ENCODE results near the gene RASEF.

The RASEF gene

DNA sequence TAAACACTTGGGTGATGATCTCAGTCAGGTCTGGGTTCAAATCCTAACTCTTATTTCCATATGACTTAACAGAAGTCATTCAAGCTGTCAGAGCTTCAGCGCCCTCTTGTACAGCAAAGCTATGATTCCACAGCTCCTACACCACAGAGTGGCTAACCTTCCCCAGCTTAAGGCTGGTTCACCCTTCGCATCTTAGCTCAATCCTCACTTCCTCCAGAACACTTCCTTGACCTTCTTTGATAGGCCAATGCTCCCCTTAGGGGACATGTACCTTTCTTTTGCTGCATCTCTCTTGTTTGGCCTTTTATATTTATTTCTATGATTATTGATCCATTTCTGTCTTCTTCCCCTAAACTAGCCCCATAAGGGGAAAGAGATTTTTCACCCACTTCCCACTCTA lies 57.0 kb downstream of the RASEF start:
- intact Hi-C loops (cut with DNase I; ENCODE audit: low total_unique reads) = no loop called here
- H3K36me3 ChIP-seq = no peaks in the 10 kb centered on the region
- no peak for DNase-seq
- H3K4me1 ChIP-seq = no peaks in the 10 kb centered on the region
- TF ChIP-seq, protein P1, sequence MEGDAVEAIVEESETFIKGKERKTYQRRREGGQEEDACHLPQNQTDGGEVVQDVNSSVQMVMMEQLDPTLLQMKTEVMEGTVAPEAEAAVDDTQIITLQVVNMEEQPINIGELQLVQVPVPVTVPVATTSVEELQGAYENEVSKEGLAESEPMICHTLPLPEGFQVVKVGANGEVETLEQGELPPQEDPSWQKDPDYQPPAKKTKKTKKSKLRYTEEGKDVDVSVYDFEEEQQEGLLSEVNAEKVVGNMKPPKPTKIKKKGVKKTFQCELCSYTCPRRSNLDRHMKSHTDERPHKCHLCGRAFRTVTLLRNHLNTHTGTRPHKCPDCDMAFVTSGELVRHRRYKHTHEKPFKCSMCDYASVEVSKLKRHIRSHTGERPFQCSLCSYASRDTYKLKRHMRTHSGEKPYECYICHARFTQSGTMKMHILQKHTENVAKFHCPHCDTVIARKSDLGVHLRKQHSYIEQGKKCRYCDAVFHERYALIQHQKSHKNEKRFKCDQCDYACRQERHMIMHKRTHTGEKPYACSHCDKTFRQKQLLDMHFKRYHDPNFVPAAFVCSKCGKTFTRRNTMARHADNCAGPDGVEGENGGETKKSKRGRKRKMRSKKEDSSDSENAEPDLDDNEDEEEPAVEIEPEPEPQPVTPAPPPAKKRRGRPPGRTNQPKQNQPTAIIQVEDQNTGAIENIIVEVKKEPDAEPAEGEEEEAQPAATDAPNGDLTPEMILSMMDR (IDR thresholded peaks at IDR 0.05) = no peak
- H3K9me3 ChIP-seq = no peaks in the 10 kb centered on the region
- no peak overlapping the region for H3K27ac ChIP-seq
- H3K4me3 ChIP-seq = no peak overlapping the region
- no peaks in the 10 kb centered on the region for H3K27me3 ChIP-seq

DNA sequence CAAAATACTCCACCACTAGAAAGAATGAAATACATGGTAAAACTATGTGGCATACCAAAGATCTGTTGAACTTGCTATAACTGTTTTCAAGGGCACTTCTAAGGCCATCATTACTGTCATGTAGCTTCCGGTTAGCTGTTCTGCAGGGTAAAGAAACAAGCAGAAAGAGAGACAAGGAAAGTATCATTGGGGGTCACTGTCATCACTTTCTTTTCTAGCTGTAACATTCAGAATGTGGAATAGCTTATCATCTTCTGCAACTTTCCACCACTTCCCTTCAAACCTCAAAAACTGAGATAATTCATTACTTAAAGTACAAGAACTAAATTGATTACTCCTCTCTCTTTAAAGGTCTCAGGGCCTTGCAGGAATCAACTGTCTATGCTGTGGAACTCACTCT lies 57.6 kb downstream of the RASEF start:
- Histone ChIP-seq H3K9me3 (no peaks in the 10 kb centered on the region), H3K4me1 (no peaks in the 10 kb centered on the region), H3K27me3 (no peaks in the 10 kb centered on the region), H3K4me3 (no peak overlapping the region), H3K27ac (no peak overlapping the region), H3K36me3 (no peaks in the 10 kb centered on the region)
- DNase-seq = no peak
- TF ChIP-seq, protein P1 (IDR thresholded peaks at IDR 0.05) = no peak
- intact Hi-C loops (cut with DNase I; ENCODE audit: low total_unique reads) = no loop called here

- DNase-seq = no peak
- intact Hi-C loops (cut with DNase I; ENCODE audit: low total_unique reads) = no loop called here
- no peaks in the 10 kb centered on the region for H3K9me3 ChIP-seq
Observed at GRCh38 chr9:83002329-83002728, 60.6 kb downstream of the RASEF start.

GRCh38 chr9:83000765-83001164 lies 62.2 kb downstream of the RASEF start:
- Histone ChIP-seq H3K36me3 (no peaks in the 10 kb centered on the region), H3K9me3 (no peaks in the 10 kb centered on the region), H3K27ac (no peak overlapping the region), H3K4me3 (no peak overlapping the region), H3K27me3 (no peaks in the 10 kb centered on the region), H3K4me1 (no peaks in the 10 kb centered on the region)
- no peak for DNase-seq
- TF ChIP-seq, protein P1 (IDR thresholded peaks at IDR 0.05) = no peak
- intact Hi-C loops (cut with DNase I; ENCODE audit: low total_unique reads) = no loop called here

More at GRCh38 chr9:83002329-83002728, 60.6 kb downstream of the RASEF start:
- H3K36me3 ChIP-seq = no peaks in the 10 kb centered on the region
- TF ChIP-seq, protein P1 (IDR thresholded peaks at IDR 0.05) = no peak
- no peak overlapping the region for H3K4me3 ChIP-seq
- H3K27ac ChIP-seq = no peak overlapping the region
- no peaks in the 10 kb centered on the region for H3K4me1 ChIP-seq
- H3K27me3 ChIP-seq = no peaks in the 10 kb centered on the region

DNA sequence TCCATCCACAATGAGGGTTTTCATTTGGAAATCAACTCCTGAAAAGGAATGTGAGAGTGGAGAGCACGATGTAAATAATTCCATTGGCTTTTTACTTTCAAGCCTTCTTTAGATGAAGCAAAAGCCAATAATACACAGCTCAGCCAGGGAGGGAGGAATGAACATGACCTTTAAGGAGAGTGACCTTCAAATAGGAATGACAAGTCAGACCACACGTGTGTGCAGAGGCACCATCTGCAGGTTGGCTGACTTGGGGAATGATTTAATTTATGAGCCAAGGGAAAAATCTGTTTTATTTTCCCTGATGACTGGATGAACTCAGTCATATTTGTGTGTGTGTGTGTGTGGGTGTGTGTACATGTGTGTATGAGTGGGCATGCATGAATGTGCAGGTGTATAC lies 64.5 kb downstream of the RASEF start:
- Histone ChIP-seq H3K27ac (no peak overlapping the region), H3K27me3 (no peaks in the 10 kb centered on the region), H3K9me3 (no peaks in the 10 kb centered on the region), H3K4me1 (no peaks in the 10 kb centered on the region), H3K36me3 (no peaks in the 10 kb centered on the region), H3K4me3 (no peak overlapping the region)
- no peak for DNase-seq
- intact Hi-C loops (cut with DNase I; ENCODE audit: low total_unique reads) = no loop called here
- TF ChIP-seq, protein P1 (IDR thresholded peaks at IDR 0.05) = no peak

GRCh38 chr9:82997476-82998140 lies 65.3 kb downstream of the RASEF start:
- H3K27me3 ChIP-seq = no peaks in the 10 kb centered on the region
- TF ChIP-seq, protein P1 (IDR thresholded peaks at IDR 0.05) = no peak
- H3K4me1 ChIP-seq = no peaks in the 10 kb centered on the region
- no peak overlapping the region for H3K4me3 ChIP-seq
- H3K36me3 ChIP-seq = no peaks in the 10 kb centered on the region
- no peaks in the 10 kb centered on the region for H3K9me3 ChIP-seq
- no peak for DNase-seq
- H3K27ac ChIP-seq = no peak overlapping the region
- intact Hi-C loops (cut with DNase I; ENCODE audit: low total_unique reads) = no loop called here

All from tibial artery (tissue), 4 donors.